NCI-H2171 (cell line): ENCODE results near the gene GABRG3.

ENCODE experiments used
- DNase-seq: peaks from one replicate; lab custom pipeline; 2025; lab: John Stamatoyannopoulos, UW

The GABRG3 gene

DNA sequence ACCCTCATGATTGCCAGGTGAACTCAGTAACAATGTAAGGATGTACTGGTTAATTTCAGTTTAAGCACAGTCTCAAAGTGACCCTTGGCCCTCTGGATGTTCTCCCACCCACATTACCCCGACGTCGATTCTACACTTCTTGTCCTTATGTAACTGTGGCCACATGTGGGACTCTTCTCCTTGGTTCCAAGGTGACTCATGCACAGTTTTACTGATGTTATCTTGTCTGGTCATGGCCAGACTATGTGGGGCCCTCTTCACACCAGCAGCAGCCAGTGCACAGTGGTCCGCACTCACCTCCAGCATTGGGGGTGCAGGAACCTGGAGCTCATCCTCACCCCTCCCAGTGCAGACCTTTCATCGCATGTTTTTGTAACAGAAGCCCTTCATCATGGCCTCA is 608.8 kb downstream of the GABRG3 start:
- DNase-seq, result no peak

DNA sequence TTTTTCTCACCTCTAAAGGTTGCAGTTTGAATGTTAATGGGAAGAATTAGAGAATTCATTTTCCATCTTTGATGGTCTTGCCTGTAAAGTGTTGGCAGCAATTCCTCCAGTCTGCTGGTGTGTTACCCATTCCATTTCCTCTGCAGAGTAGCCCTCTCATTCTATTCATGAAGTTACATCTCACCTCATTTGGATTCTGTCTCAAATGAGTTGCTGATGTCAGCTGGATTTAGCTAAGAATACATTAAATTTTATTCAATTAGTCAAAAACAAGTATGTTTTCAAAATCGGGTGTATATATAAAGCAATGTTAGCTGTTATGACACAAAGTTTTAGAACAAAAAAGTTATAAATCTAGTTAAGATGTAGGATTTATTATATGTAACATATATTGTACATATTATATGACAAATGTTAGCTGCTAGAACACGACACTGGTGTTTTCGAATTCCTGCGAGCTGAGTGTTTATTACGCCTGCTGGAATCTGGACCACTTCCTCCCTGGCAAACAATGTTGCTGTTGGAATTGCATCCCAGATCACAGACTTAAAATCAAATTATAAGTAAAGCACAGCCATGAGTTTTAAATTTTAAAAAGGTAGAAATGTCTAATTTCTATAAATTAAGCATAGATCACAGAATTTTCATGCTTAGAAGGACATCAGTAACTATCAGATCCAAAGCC is 611.9 kb downstream of the GABRG3 start:
- no peak for DNase-seq

DNA sequence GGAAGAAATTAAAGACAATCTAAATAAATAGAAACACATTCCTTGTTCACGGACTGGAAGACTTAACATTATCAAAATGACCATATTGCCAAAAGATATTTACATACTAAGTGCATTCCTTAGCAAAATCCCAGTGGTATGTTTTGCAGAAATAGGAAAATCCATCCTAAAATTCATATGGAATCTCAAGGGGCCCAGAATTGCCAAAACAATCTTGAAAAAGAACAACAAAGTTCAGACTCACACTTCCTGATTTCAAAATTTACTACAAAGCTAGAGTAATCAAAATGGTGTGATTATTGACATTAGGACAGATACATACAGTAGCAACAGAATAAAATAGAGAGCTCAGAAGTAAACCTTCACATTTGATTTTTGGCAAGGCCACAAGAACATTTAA is 612.7 kb downstream of the GABRG3 start:
- no peak for DNase-seq

DNA sequence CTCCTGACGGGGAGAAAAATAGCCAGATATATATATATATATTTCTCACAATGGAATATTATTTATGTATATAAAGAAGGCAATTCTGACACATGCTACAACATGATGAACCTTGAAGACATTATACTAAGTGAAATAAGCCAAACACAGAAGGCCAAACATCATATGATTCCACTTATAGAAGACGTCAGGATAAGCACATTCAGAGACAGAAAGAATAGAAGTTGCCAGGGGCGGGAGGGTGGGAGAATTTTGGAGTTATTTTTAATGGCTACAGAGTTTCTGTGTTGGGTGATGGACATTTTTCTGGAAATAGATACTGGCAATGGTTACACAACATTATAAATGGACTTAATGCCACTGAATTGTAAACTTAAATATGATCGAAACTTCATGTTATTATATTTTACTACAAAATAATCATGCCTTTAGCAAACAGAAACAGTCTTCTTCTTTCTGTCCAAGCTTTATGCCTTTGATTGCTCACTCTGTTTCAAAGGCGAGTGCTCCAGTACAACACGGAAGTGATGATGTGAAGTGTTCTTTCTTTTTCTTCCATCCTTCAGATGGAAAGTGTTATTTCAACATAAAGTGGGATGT is 614.2 kb downstream of the GABRG3 start:
- DNase-seq, result no peak

- DNase-seq, result peak; percentile 58
Observed at GRCh38 chr15:27587810-27588209, 616.8 kb downstream of the GABRG3 start.

DNA sequence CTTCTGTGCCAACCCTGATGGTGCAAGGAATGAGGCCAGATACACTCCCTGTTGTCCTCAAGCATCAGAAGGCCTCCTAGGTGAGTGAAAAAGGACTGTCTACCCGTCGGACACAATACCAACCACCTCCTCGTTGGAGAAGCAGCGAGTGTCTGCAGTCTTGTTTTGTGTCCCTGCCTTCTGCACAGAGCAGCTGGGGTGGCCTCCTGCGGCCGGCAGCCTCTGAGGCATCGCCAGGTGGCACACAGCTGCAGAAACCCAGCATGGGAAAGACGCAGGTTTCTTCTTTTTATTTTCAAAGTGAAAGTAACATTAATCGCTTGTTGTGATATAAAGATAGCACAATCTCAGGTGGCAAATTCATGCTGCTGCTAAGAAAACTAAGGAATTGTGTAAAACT is 618.3 kb downstream of the GABRG3 start:
- peak; percentile 24 for DNase-seq

- no peak for DNase-seq
Observed at GRCh38 chr15:27589782-27590181, 618.8 kb downstream of the GABRG3 start.
